H1 (cell line): ENCODE data around the gene WNT5A. TPM values are rescaled to one million over a fixed set of nuclear protein-coding genes. Genes with fewer than 3 reads are reported as not detected.
A peak's percentile ranks its signal among the peaks of the same experiment; 100 is the strongest.

Source experiments
- ATF2 ChIP-seq: IDR thresholded peaks from 2 replicates; pipeline ENCODE4 v1.6.1; 2012; ENCODE audit warnings: low read length, inconsistent platforms
- BCL11A ChIP-seq, 2 experiments: IDR thresholded peaks; one replicate each; pipeline ENCODE4 v1.6.1; 2011; ENCODE audit warnings: low read depth in 2 of 2, low read length in 2 of 2, mild to moderate bottlenecking in 2 of 2
- CHD2 ChIP-seq: IDR thresholded peaks from 2 replicates; pipeline ENCODE4 v1.6.1; 2012; ENCODE audit warnings: low read length, improper control_type of control experiment
- CTCF ChIP-seq, 3 experiments: IDR thresholded peaks; 1 replicate in 2 of 3; 2 replicates in 1 of 3; pipeline versions ENCODE4 v1.5.1 to v1.6.1; 2011; ENCODE audit warnings: low read length in 3 of 3, mild to moderate bottlenecking in 3 of 3, inconsistent platforms in 2 of 3, low read depth in 1 of 3, moderate library complexity in 1 of 3; ENCODE audit not compliant: insufficient read depth in 1 of 3; ENCODE audit errors: control extremely low read depth in 1 of 3
- EGR1 ChIP-seq: IDR thresholded peaks from 2 replicates; pipeline ENCODE4 v1.6.1; 2011; ENCODE audit warnings: low read depth, low read length, borderline replicate concordance
- JUN ChIP-seq: IDR thresholded peaks from 2 replicates; pipeline ENCODE4 v1.6.1; 2011; ENCODE audit warnings: low read depth, mild to moderate bottlenecking, improper control_type of control experiment, low read length
- KDM4A ChIP-seq: IDR thresholded peaks from one replicate; pipeline ENCODE4 v1.7.1; 2012; ENCODE audit warnings: low read depth, mild to moderate bottlenecking, moderate library complexity, low read length, inconsistent platforms; ENCODE audit not compliant: severe bottlenecking
- NRF1 ChIP-seq: IDR thresholded peaks from 2 replicates; pipeline ENCODE4 v1.6.1; 2011; ENCODE audit warnings: mild to moderate bottlenecking, low read depth, low read length, improper control_type of control experiment
- POLR2A ChIP-seq, 2 experiments: IDR thresholded peaks; 1 replicate in 1 of 2; 2 replicates in 1 of 2; pipeline ENCODE4 v1.6.1; 2011; ENCODE audit warnings: low read depth in 2 of 2, low read length in 2 of 2, mild to moderate bottlenecking in 2 of 2; ENCODE audit errors: control extremely low read depth in 1 of 2
- POU5F1 ChIP-seq: IDR thresholded peaks from 2 replicates; pipeline ENCODE4 v1.6.1; 2011; ENCODE audit warnings: low read depth, mild to moderate bottlenecking, low read length, moderate library complexity
- RXRA ChIP-seq: IDR thresholded peaks from 2 replicates; pipeline ENCODE4 v1.6.1; 2011; ENCODE audit warnings: low read depth, mild to moderate bottlenecking, low read length, moderate library complexity; ENCODE audit not compliant: insufficient read depth
- SIRT6 ChIP-seq: IDR thresholded peaks from one replicate; pipeline ENCODE4 v1.7.1; 2012; ENCODE audit warnings: low read length, inconsistent platforms
- TAF1 ChIP-seq: IDR thresholded peaks from 2 replicates; pipeline ENCODE4 v1.6.1; 2011; ENCODE audit warnings: mild to moderate bottlenecking, low read depth, low read length
- TAF7 ChIP-seq: optimal IDR thresholded peaks from 2 replicates; pipeline ENCODE3; 2011; ENCODE audit warnings: low read depth, mild to moderate bottlenecking, inconsistent platforms, low read length, moderate library complexity, borderline replicate concordance
- TCF12 ChIP-seq: IDR thresholded peaks from 2 replicates; pipeline ENCODE4 v1.6.1; 2011; ENCODE audit warnings: low read depth, mild to moderate bottlenecking, low read length
- USF2 ChIP-seq: IDR thresholded peaks from 2 replicates; pipeline ENCODE4 v1.6.1; 2011; ENCODE audit warnings: low read length, improper control_type of control experiment
- polyA plus RNA-seq, 7 experiments: library from polyadenylated mRNA; depleted of rRNA in 3 of 7; stranded (reverse) in 5 of 7; unstranded in 2 of 7; fragments of >200 nt in 5 of 7; fragments of 200-250 nt in 2 of 7; gene quantifications; 1 replicate in 5 of 7; 2 replicates in 1 of 7; 4 replicates in 1 of 7; pipeline versions ENCODE4 v1.2.1 to v1.2.3, GENCODE V29; 2011 to 2013; ENCODE audit warnings: missing spikeins in 2 of 7, mixed read lengths in 2 of 7
- total RNA-seq: library from RNA; stranded (reverse); fragmentation: NEBNext Ultra II Directional; extraction: Animal tissue kit (Norgen Biotek cat#: 25700); gene quantifications from 2 replicates; pipeline ENCODE4 v1.2.1, GENCODE V29; 2021

WNT5A gene
- total and polyA plus RNA-seq, 2 of the 8 experiments (the other 6 are each of a cell fraction or from before 2014, with no cell fraction given) = 3.9 to 5.6 TPM

GRCh38 chr3:55474213-55474632 lies 12.9 kb downstream of the WNT5A start (continued):
- no peak for TF ChIP-seq RXRA
- no peak for TF ChIP-seq USF2
- no peak for TF ChIP-seq POU5F1
- TF ChIP-seq EGR1 = no peak
- TF ChIP-seq POLR2A (IDR thresholded peaks at IDR 0.05; ENCODE audit: control extremely low read depth in 1 of 2, low read depth in 2 of 2, low read length in 2 of 2) = no peak
- TF ChIP-seq BCL11A (IDR thresholded peaks at IDR 0.05; ENCODE audit: low read depth in 2 of 2, low read length in 2 of 2) = no peak
- TF ChIP-seq NRF1 = no peak
- TF ChIP-seq ATF2 = no peak
- TF ChIP-seq SIRT6 = no peak
- TF ChIP-seq TAF1 = no peak
- peak; percentile 90 for TF ChIP-seq KDM4A
- TF ChIP-seq TCF12 = no peak
- no peak for TF ChIP-seq CHD2
- no peak for TF ChIP-seq JUN
- no peak for TF ChIP-seq TAF7
- peak in 1 of 3 experiments; percentile 9; a peak in 1 of 4 replicates for TF ChIP-seq CTCF (IDR thresholded peaks at IDR 0.05; ENCODE audit: control extremely low read depth in 1 of 3, insufficient read depth in 1 of 3, low read depth in 1 of 3, low read length in 3 of 3)
